Measurements from ENCODE around the gene ATN1. TPM values are rescaled to one million over a fixed set of nuclear protein-coding genes. Genes with fewer than 3 reads are reported as not detected.

ATN1 gene
- total and polyA plus RNA-seq, 9 of the 15 experiments (the other 6 are each of a cell fraction or from before 2014, with no cell fraction given) = 0.15 to 49.8 (median 2.7) TPM

DNA sequence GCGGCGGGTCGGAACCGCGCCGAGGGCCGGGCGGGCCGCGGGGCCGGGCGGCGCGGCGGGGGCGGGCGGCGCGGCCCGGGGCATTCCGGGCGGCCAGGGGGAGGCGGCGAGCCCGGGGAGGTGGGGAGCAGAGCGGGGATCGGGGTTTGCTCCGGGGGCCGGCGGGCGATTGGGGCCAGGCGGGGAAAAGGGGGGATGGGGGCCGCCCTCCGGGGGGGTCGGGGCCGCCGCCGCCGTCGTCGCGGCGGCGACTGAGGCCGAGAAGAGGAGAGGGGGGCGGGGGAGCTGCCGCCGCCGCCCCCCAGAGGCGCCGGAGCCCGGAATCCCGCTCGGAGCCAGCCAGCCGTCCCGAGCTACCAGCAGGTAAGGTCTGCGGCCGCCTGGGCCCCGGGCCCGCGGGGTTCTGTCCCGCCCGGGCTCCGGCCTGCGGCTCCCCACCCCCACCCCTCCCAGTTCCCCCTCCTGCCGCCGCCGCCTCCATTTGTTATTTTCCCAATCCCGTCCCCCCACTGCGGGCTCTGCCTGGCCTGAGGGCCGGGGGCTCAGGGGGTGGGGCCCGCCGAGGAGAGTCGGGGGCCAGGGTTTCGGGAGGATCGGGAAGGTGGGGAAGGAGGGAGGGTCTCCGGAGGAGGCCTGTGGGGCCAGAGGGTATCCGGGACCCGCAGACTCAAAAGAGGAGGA is 403 bp downstream of the ATN1 start:
- POLR2A ChIA-PET = interaction anchor here (0.6 to 8.1 kb wide), 3 partner anchors 10 to 171 kb away, joined by 4 to 61 read pairs (median 5); partner anchors contain the start of genes C12orf57 and RNU7-1
- BruUV-seq (replicated peaks) = no TSS peak
- TF ChIP-seq HNRNPH1 (optimal IDR thresholded peaks at IDR 0.05; ENCODE audit: low read depth, low read length) (no peak), ZBTB43 (CRISPR knock-in tag; IDR thresholded peaks at IDR 0.05) (no peak), TCF7 (IDR thresholded peaks at IDR 0.05; ENCODE audit: borderline replicate concordance) (no peak), MLLT1 (IDR thresholded peaks at IDR 0.05) (0 out of 4 replicates have a peak, but pooled peaks of 1 of the 2 experiments have one; percentile 16), SREBF2 (CRISPR knock-in tag; IDR thresholded peaks at IDR 0.05) (no peak), GATAD2B (IDR thresholded peaks at IDR 0.05; ENCODE audit: borderline replicate concordance) (no peak), RAD21 (CRISPR knock-in tag; conservative IDR thresholded peaks at IDR 0.05 in 1 of 2, IDR thresholded peaks at IDR 0.05 in 1 of 2) (no peak), HINFP (tag; conservative IDR thresholded peaks at IDR 0.05; ENCODE audit: low read depth) (no peak), ZNF384 (IDR thresholded peaks at IDR 0.05; ENCODE audit: low read depth, low read length) (no peak), SNRNP70 (optimal IDR thresholded peaks at IDR 0.05; ENCODE audit: low read depth, low read length) (no peak)
- TF ChIP-seq, protein P1, sequence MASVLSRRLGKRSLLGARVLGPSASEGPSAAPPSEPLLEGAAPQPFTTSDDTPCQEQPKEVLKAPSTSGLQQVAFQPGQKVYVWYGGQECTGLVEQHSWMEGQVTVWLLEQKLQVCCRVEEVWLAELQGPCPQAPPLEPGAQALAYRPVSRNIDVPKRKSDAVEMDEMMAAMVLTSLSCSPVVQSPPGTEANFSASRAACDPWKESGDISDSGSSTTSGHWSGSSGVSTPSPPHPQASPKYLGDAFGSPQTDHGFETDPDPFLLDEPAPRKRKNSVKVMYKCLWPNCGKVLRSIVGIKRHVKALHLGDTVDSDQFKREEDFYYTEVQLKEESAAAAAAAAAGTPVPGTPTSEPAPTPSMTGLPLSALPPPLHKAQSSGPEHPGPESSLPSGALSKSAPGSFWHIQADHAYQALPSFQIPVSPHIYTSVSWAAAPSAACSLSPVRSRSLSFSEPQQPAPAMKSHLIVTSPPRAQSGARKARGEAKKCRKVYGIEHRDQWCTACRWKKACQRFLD (CRISPR knock-in tag; IDR thresholded peaks at IDR 0.05) = peak; percentile 61; the same call in 1 of the 2 replicates
- TF ChIP-seq, protein P2, sequence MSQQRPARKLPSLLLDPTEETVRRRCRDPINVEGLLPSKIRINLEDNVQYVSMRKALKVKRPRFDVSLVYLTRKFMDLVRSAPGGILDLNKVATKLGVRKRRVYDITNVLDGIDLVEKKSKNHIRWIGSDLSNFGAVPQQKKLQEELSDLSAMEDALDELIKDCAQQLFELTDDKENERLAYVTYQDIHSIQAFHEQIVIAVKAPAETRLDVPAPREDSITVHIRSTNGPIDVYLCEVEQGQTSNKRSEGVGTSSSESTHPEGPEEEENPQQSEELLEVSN (IDR thresholded peaks at IDR 0.05; ENCODE audit: borderline replicate concordance in 1 of 2, extremely low read depth in 1 of 2, insufficient read depth in 1 of 2, insufficient read length in 1 of 2, low read depth in 1 of 2, low read length in 1 of 2, poor library complexity in 1 of 2, severe bottlenecking in 1 of 2) = no peak

More for the DNA sequence above, 403 bp downstream of the ATN1 start:
- in situ Hi-C loops (cut with MboI) (no loop called here), intact Hi-C loops (cut with micrococcal nuclease) (loop anchor here (5.0 kb wide), 1 partner anchor 114 kb away; no protein-coding TSS in a partner anchor)
- H3K9me1 ChIP-seq (ENCODE audit: control insufficient read depth, insufficient read depth, low read length) = peaks cover 4% of the 10 kb centered on the region
- peak overlapping the region; percentile 63 for H3K27ac ChIP-seq (ENCODE audit: extremely low read depth, low read depth, low read length)
- peak overlapping the region; percentile 84 to 93 for H3K9ac ChIP-seq (ENCODE audit: insufficient read depth in 1 of 2, low read depth in 2 of 2, low read length in 2 of 2)
- CTCF ChIA-PET (ENCODE audit: low intra/inter-chr PET ratio) = no interaction called here
- H4K20me1 ChIP-seq (replicated peaks; ENCODE audit: control insufficient read depth, insufficient read depth, low read length) = no peaks in the 10 kb centered on the region
- H2AFZ ChIP-seq (ENCODE audit: low read depth, low read length) = no peak overlapping the region
- FAIRE-seq = no peak
- ATAC-seq = no peak
- peaks cover 50% of the 10 kb centered on the region for H3K79me2 ChIP-seq (ENCODE audit: control insufficient read depth, insufficient read depth, low read length)
- H3K4me3 ChIP-seq = peak overlapping the region; percentile 76
- WGBS (ENCODE audit: insufficient coverage, low coverage, missing lambda C conversion rate) = no CpG with 5 or more reads among the region's 79 CpGs
- peaks cover 44 to 46% of the 10 kb centered on the region in 2 experiments; a peak in 4 of 5 replicates for H3K4me1 ChIP-seq (replicated peaks in 1 of 2; ENCODE audit: control insufficient read depth in 2 of 2, insufficient read depth in 2 of 2, low read length in 2 of 2)
- H3K9me3 ChIP-seq (replicated peaks; ENCODE audit: control insufficient read depth, insufficient read depth, low read depth, low read length) = no peaks in the 10 kb centered on the region
- H3K4me2 ChIP-seq (ENCODE audit: insufficient read depth, low read length) = peak overlapping the region; percentile 87
- peaks cover 13% of the 10 kb centered on the region; the same call in 1 of the 3 replicates for H3K36me3 ChIP-seq (ENCODE audit: control insufficient read depth, insufficient read depth, low read length)
- no peaks in the 10 kb centered on the region for H3K27me3 ChIP-seq (ENCODE audit: control insufficient read depth in 2 of 2, insufficient read depth in 2 of 2, low read length in 2 of 2)
- peak in 3 of 4 experiments; percentile 37 to 72 (median 71) for DNase-seq (ENCODE audit: extremely low read depth in 1 of 4, low spot score in 3 of 4)

All from K562 (cell line).